AG04450 (cell line): ENCODE data around the gene NRIP2. TPM values are rescaled to one million over a fixed set of nuclear protein-coding genes. Genes with fewer than 3 reads are reported as not detected.

Experiments used
- CTCF ChIA-PET: fragments of 300-600, 350-600 bp; formaldehyde crosslinking; extraction: SDS; loops from one replicate; lab custom pipeline; 2022; ENCODE audit warnings: antibody characterized with exemption, inconsistent platforms; lab: Charles Lee
- POLR2A ChIA-PET: fragments of 350-600 bp; formaldehyde crosslinking; extraction: SDS; loops from one replicate; lab custom pipeline; 2021; ENCODE audit warnings: antibody characterized with exemption, inconsistent platforms; lab: Yijun Ruan, JAX
- DNase-seq: peaks from one replicate; pipeline ENCODE4 v3.0.0-alpha.2; 2011; ENCODE audit warnings: low read depth, low spot score
- H3K27ac ChIP-seq: one replicate; pipeline ENCODE4 v1.5.1; 2012; ENCODE audit warnings: low read depth, low read length, control low read depth
- H3K27me3 ChIP-seq: one replicate; pipeline ENCODE4 v1.6.0; 2012; ENCODE audit warnings: low read length; ENCODE audit not compliant: control insufficient read depth, insufficient read depth
- H3K4me3 ChIP-seq: 2 replicates; pipeline ENCODE4 v1.5.1; 2011; ENCODE audit warnings: mild to moderate bottlenecking, low read depth, low read length, control low read depth
- H3K9me3 ChIP-seq: 2 replicates; pipeline ENCODE4 v1.5.1; 2012; ENCODE audit warnings: low read length; ENCODE audit not compliant: control insufficient read depth, insufficient read depth
- polyA plus RNA-seq: library from polyadenylated mRNA; depleted of rRNA; stranded (reverse); fragments of >200 nt; gene quantifications from 2 replicates; pipeline ENCODE4 v1.2.3, GENCODE V29; 2011
- TF ChIP-seq, protein P1 (sequence below): IDR thresholded peaks from 2 replicates; pipeline ENCODE4 v1.5.1; 2011; ENCODE audit warnings: low read depth, low read length, control low read depth, inconsistent platforms

NRIP2 gene
- polyA plus RNA-seq, 1 experiment, result 0.66 TPM

- POLR2A ChIA-PET, result no interaction called here
Measured at GRCh38 chr12:2823483-2823882, 11.4 kb downstream of the NRIP2 start.

DNA sequence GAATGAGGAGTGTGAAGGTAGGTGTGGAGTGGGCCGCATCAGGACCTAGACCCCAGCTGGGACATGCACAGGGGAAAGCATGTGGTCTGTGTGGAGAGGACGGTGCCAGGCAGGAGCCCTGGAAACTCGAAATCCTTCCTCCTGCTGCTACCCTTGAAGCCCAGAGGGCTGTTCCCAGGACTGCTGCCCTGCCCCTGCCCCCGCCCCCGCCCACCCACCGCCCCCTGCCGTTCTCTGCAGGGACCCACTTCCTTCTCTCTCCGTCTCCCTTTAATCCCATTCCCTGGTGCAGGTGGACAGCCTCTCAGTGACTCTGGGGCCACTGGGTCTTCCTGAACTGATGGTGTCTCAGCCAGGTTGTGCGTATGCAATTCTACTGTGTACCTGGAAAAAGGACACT, 14.4 kb downstream of the NRIP2 start:
- ChIA-PET POLR2A (no interaction called here), CTCF (interaction anchor here (1.2 kb wide), 1 partner anchor 221 kb away, joined by 3 read pairs; no protein-coding TSS in a partner anchor)
- Histone ChIP-seq H3K27ac (no peak overlapping the region), H3K27me3 (no peaks in the 10 kb centered on the region), H3K4me3 (no peak overlapping the region), H3K9me3 (no peaks in the 10 kb centered on the region; the same call in 1 of the 2 replicates)
- TF ChIP-seq, protein P1, sequence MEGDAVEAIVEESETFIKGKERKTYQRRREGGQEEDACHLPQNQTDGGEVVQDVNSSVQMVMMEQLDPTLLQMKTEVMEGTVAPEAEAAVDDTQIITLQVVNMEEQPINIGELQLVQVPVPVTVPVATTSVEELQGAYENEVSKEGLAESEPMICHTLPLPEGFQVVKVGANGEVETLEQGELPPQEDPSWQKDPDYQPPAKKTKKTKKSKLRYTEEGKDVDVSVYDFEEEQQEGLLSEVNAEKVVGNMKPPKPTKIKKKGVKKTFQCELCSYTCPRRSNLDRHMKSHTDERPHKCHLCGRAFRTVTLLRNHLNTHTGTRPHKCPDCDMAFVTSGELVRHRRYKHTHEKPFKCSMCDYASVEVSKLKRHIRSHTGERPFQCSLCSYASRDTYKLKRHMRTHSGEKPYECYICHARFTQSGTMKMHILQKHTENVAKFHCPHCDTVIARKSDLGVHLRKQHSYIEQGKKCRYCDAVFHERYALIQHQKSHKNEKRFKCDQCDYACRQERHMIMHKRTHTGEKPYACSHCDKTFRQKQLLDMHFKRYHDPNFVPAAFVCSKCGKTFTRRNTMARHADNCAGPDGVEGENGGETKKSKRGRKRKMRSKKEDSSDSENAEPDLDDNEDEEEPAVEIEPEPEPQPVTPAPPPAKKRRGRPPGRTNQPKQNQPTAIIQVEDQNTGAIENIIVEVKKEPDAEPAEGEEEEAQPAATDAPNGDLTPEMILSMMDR, result no peak
- DNase-seq, result no peak

More at GRCh38 chr12:2823483-2823882, 11.4 kb downstream of the NRIP2 start:
- TF ChIP-seq, protein P1, result no peak
- H3K9me3 ChIP-seq, result no peaks in the 10 kb centered on the region; the same call in 1 of the 2 replicates
- H3K4me3 ChIP-seq, result no peak overlapping the region
- DNase-seq, result no peak
- H3K27ac ChIP-seq, result no peak overlapping the region
- CTCF ChIA-PET, result interaction anchor here (0.8 kb wide), 1 partner anchor 8 kb away, joined by 4 read pairs; no protein-coding TSS in a partner anchor
- H3K27me3 ChIP-seq, result no peaks in the 10 kb centered on the region

- no peak for DNase-seq
- H3K27me3 ChIP-seq, result no peaks in the 10 kb centered on the region
- no peak overlapping the region for H3K4me3 ChIP-seq
- POLR2A ChIA-PET, result interaction anchor here (0.6 kb wide), 1 partner anchor 209 kb away, joined by 4 read pairs; no protein-coding TSS in a partner anchor
- no peaks in the 10 kb centered on the region; the same call in 1 of the 2 replicates for H3K9me3 ChIP-seq
- TF ChIP-seq, protein P1, result no peak
- H3K27ac ChIP-seq, result no peak overlapping the region
- CTCF ChIA-PET, result interaction anchor here (0.7 to 1.2 kb wide), 2 partner anchors 15 to 221 kb away, joined by 3 to 4 read pairs; partner anchors contain the start of gene NRIP2
Measured at GRCh38 chr12:2819810-2820209, 15.0 kb downstream of the NRIP2 start.

GRCh38 chr12:2813214-2814185, 21.3 kb downstream of the NRIP2 start:
- H3K27me3 ChIP-seq, result no peaks in the 10 kb centered on the region
- peak overlapping the region; percentile 96 for H3K27ac ChIP-seq
- ChIA-PET CTCF (interaction anchor here (0.6 to 2.6 kb wide), 14 partner anchors 9 to 261 kb away, joined by 3 to 15 read pairs (median 3); no protein-coding TSS in a partner anchor), POLR2A (interaction anchor here (0.6 to 1.6 kb wide), 3 partner anchors 18 to 35 kb away, joined by 4 to 6 read pairs (median 4); partner anchors contain the start of gene FKBP4)
- peak overlapping the region; percentile 98 for H3K4me3 ChIP-seq
- TF ChIP-seq, protein P1, result peak; percentile 84
- no peak for DNase-seq
- no peaks in the 10 kb centered on the region for H3K9me3 ChIP-seq
